RWPE2 (cell line): Measurements from ENCODE around the gene ZNF331.
A peak's percentile ranks its signal among the peaks of the same experiment; 100 is the strongest.

Experiments used
- ATAC-seq: fragments of 200-7000 bp; cut with Tn5 transposase; 3 replicates; pipeline ENCODE4 v1.9.1; 2021; ENCODE audit warnings: low read depth
- DNase-seq: peaks from one replicate; pipeline ENCODE4 v3.0.0-alpha.2; 2020; ENCODE audit warnings: low spot score
- H3K27ac ChIP-seq: fragments of 450-650 bp; 2 replicates; pipeline ENCODE4 v1.5.1; 2017; ENCODE audit warnings: mild to moderate bottlenecking; ENCODE audit not compliant: poor library complexity, severe bottlenecking
- H3K27me3 ChIP-seq: fragments of 250-450 bp; sonication (Bioruptor Pico); 2 replicates; pipeline ENCODE4 v1.5.1; 2021; ENCODE audit warnings: mild to moderate bottlenecking, moderate library complexity; ENCODE audit not compliant: insufficient read depth, poor library complexity, severe bottlenecking
- H3K36me3 ChIP-seq: fragments of 250-450 bp; sonication (Bioruptor Pico); 2 replicates; pipeline ENCODE4 v1.5.1; 2020; ENCODE audit warnings: low read depth, mild to moderate bottlenecking, moderate library complexity
- H3K4me1 ChIP-seq: fragments of 250-450 bp; sonication (Bioruptor Pico); 2 replicates; pipeline ENCODE4 v1.5.1; 2021; ENCODE audit warnings: mild to moderate bottlenecking, moderate library complexity; ENCODE audit not compliant: insufficient read depth, poor library complexity, severe bottlenecking
- H3K4me3 ChIP-seq: fragments of 250-450 bp; sonication (Bioruptor Pico); 2 replicates; pipeline ENCODE4 v1.5.1; 2021; ENCODE audit warnings: mild to moderate bottlenecking, moderate library complexity; ENCODE audit not compliant: severe bottlenecking
- H3K9me3 ChIP-seq: fragments of 250-450 bp; sonication (Bioruptor Pico); 2 replicates; pipeline ENCODE4 v1.5.1; 2021; ENCODE audit warnings: mild to moderate bottlenecking, moderate library complexity; ENCODE audit not compliant: severe bottlenecking
- CTCF ChIP-seq: fragments of 450-650 bp; IDR thresholded peaks from one replicate; pipeline ENCODE4 v1.5.1; 2017; ENCODE audit warnings: mild to moderate bottlenecking, moderate library complexity; ENCODE audit not compliant: poor library complexity, severe bottlenecking

The ZNF331 gene

GRCh38 chr19:53545271-53546065 lies 7.5 kb downstream of the ZNF331 start:
- Histone ChIP-seq H3K36me3 (peaks cover 23% of the 10 kb centered on the region), H3K27ac (peak overlapping the region; percentile 91)
- peak; percentile 82 for DNase-seq

GRCh38 chr19:53546758-53547513 lies 9.0 kb downstream of the ZNF331 start:
- DNase-seq: no peak
- Histone ChIP-seq H3K27ac (peak overlapping the region; percentile 91), H3K36me3 (peaks cover 17% of the 10 kb centered on the region; the same call in 1 of the 2 replicates), H3K27me3 (no peaks in the 10 kb centered on the region), H3K4me1 (peaks cover 30% of the 10 kb centered on the region), H3K9me3 (no peaks in the 10 kb centered on the region), H3K4me3 (no peak overlapping the region)
- no peak for ATAC-seq
- no peak for TF ChIP-seq CTCF

More at GRCh38 chr19:53545271-53546065, 7.5 kb downstream of the ZNF331 start:
- Histone ChIP-seq H3K27me3 (no peaks in the 10 kb centered on the region), H3K4me1 (peaks cover 30% of the 10 kb centered on the region), H3K4me3 (no peak overlapping the region), H3K9me3 (no peaks in the 10 kb centered on the region)
- peak; percentile 96 for ATAC-seq
- peak; percentile 20 for TF ChIP-seq CTCF

- no peaks in the 10 kb centered on the region for H3K36me3 ChIP-seq
- ATAC-seq: no peak
- no peaks in the 10 kb centered on the region for H3K9me3 ChIP-seq
- no peak for TF ChIP-seq CTCF
- H3K4me1 ChIP-seq: peaks cover 25% of the 10 kb centered on the region
- H3K27me3 ChIP-seq: no peaks in the 10 kb centered on the region
- peak overlapping the region; percentile 33 for H3K27ac ChIP-seq
- no peak overlapping the region for H3K4me3 ChIP-seq
- DNase-seq: no peak
Observed at GRCh38 chr19:53549340-53549739, 11.4 kb downstream of the ZNF331 start.

GRCh38 chr19:53552001-53552721 lies 14.2 kb downstream of the ZNF331 start:
- no peak for TF ChIP-seq CTCF
- DNase-seq: no peak
- ATAC-seq: no peak
- Histone ChIP-seq H3K9me3 (no peaks in the 10 kb centered on the region), H3K4me3 (no peak overlapping the region), H3K27ac (no peak overlapping the region), H3K27me3 (no peaks in the 10 kb centered on the region), H3K4me1 (peaks cover 10% of the 10 kb centered on the region), H3K36me3 (0 out of 2 replicates have a peak, but pooled peaks cover 2% of the 10 kb centered on the region)
